ENCODE results near the gene DYNAP. TPM values are rescaled to one million over a fixed set of nuclear protein-coding genes. Genes with fewer than 3 reads are reported as not detected.

The DYNAP gene
- total RNA-seq, 1 donor from 2014 or later: not detected

DNA sequence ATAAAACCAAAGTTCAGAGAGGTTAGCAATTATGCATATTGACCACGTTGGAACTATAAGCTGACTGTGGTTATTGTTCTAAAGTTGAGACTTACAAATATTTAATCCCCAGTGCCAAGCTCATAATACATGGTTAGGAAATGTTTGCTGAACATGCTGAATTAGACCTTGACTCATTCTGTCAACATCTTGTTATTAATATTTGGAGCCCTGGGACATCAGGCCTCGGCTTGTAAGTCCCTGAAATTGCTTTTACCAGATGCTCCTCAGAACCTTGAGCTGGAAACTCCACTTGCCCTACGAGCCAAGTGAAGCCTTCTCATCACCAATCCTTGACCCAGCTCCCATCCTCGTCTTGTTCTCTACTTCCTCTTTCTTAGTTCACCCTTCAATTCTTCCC, 21.2 kb downstream of the DYNAP start:
- Histone ChIP-seq H3K36me3 (ENCODE audit: control insufficient read depth, insufficient read depth, low read length) (no peaks in the 10 kb centered on the region), H3K27me3 (ENCODE audit: control insufficient read depth, insufficient read depth, low read length) (no peaks in the 10 kb centered on the region), H3K4me3 (ENCODE audit: low read depth, low read length) (no peak overlapping the region)
- TF ChIP-seq, protein P1, sequence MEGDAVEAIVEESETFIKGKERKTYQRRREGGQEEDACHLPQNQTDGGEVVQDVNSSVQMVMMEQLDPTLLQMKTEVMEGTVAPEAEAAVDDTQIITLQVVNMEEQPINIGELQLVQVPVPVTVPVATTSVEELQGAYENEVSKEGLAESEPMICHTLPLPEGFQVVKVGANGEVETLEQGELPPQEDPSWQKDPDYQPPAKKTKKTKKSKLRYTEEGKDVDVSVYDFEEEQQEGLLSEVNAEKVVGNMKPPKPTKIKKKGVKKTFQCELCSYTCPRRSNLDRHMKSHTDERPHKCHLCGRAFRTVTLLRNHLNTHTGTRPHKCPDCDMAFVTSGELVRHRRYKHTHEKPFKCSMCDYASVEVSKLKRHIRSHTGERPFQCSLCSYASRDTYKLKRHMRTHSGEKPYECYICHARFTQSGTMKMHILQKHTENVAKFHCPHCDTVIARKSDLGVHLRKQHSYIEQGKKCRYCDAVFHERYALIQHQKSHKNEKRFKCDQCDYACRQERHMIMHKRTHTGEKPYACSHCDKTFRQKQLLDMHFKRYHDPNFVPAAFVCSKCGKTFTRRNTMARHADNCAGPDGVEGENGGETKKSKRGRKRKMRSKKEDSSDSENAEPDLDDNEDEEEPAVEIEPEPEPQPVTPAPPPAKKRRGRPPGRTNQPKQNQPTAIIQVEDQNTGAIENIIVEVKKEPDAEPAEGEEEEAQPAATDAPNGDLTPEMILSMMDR (IDR thresholded peaks at IDR 0.05; ENCODE audit: insufficient read depth, low read length, poor library complexity, severe bottlenecking): no peak
- DNase-seq (ENCODE audit: low read depth): no peak

DNA sequence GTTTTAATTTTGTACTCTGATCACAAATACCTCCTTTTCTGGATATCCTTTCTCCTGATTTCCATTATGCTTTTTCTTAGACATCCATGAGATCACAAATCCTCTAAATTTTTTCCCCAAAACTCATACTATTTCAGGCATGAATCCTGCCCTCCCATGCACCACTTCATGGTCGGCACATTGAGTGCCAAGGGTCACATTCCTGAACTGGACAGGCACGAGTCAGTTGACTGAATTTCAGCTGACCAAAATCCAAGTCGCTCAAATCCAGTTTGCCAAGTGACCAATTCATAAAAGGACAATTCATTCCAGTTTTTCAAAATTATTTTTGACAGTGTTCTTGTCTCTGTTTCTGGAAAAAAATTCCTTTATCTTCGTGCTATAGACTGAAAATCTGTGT, 22.1 kb downstream of the DYNAP start:
- DNase-seq (ENCODE audit: low read depth): no peak
- Histone ChIP-seq H3K36me3 (ENCODE audit: control insufficient read depth, insufficient read depth, low read length) (no peaks in the 10 kb centered on the region), H3K27me3 (ENCODE audit: control insufficient read depth, insufficient read depth, low read length) (no peaks in the 10 kb centered on the region), H3K4me3 (ENCODE audit: low read depth, low read length) (no peak overlapping the region)
- TF ChIP-seq, protein P1 (IDR thresholded peaks at IDR 0.05; ENCODE audit: insufficient read depth, low read length, poor library complexity, severe bottlenecking): no peak

DNA sequence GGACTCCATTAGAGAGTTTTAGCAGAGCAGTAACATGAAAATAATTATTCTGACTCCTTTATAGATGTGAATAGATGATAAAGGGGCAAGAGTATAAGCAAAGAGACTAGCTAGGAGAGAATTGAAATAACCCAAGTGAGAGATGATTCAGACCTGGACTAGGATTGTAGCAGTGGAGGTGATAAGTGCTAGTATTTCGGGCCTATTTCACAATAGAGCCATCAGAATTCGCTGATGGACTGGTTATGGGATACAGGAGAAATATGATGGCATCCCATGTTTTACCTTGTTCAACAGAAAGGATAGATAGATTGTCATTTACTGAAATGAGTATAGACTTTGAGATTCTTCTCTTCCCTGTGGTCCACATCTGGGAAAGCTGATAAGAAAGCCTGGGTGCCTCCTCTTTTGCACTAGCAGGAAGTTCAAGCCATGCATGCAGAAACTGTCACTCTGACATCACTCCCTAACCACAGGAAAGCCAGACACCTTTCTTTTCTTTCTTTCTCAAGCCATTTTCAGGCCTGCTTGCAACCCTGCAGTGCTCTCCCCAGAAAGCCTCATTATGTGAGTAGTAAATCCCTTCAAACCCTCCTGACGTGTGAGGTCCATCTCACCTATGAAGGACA, 25.3 kb downstream of the DYNAP start:
- TF ChIP-seq, protein P1 (IDR thresholded peaks at IDR 0.05; ENCODE audit: insufficient read depth, low read length, poor library complexity, severe bottlenecking): no peak
- H3K4me3 ChIP-seq (ENCODE audit: low read depth, low read length): no peak overlapping the region
- no peaks in the 10 kb centered on the region for H3K27me3 ChIP-seq (ENCODE audit: control insufficient read depth, insufficient read depth, low read length)
- no peaks in the 10 kb centered on the region for H3K36me3 ChIP-seq (ENCODE audit: control insufficient read depth, insufficient read depth, low read length)
- DNase-seq (ENCODE audit: low read depth): no peak

DNA sequence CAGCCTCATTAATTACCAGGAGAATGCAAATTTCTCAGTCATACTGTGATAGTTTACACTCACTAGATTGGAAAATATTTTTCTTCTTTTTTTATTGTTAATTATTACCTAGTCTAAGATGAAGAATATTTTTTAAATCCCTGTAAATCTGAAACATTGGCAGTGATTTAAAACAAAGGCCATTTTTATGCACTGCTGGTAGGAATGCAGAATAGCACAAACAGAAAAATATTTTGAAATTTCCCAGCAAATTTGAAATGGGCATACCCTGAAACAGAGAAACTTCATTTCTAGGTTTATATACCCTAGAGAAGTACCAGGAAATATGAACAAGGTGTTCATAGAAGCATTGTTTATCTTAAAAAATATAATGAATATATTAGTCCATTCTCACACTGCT, 31.0 kb downstream of the DYNAP start:
- no peak for DNase-seq (ENCODE audit: low read depth)
- no peaks in the 10 kb centered on the region for H3K27me3 ChIP-seq (ENCODE audit: control insufficient read depth, insufficient read depth, low read length)
- no peak overlapping the region for H3K4me3 ChIP-seq (ENCODE audit: low read depth, low read length)
- TF ChIP-seq, protein P1 (IDR thresholded peaks at IDR 0.05; ENCODE audit: insufficient read depth, low read length, poor library complexity, severe bottlenecking): no peak
- no peaks in the 10 kb centered on the region for H3K36me3 ChIP-seq (ENCODE audit: control insufficient read depth, insufficient read depth, low read length)

DNA sequence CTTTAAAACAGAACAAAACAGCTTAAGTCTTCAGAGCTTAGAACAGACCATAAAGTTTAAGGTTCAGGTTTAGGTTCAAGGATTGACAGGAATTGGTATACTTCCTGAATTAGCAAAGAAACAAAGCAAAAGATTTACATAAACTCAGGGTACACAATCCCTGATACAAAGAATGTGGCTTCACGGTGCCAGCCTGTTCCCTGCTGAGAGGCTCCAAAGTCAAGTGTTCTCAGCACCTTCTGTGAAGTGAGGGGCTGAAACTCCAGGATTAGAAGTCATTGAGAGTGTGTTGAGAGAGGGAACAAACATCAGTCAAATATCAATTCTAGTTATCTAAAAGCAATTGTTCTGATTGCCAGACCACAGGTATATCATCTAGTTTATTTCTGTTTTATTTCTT, 35.7 kb downstream of the DYNAP start:
- Histone ChIP-seq H3K4me3 (ENCODE audit: low read depth, low read length) (no peak overlapping the region), H3K36me3 (ENCODE audit: control insufficient read depth, insufficient read depth, low read length) (no peaks in the 10 kb centered on the region), H3K27me3 (ENCODE audit: control insufficient read depth, insufficient read depth, low read length) (no peaks in the 10 kb centered on the region)
- TF ChIP-seq, protein P1 (IDR thresholded peaks at IDR 0.05; ENCODE audit: insufficient read depth, low read length, poor library complexity, severe bottlenecking): no peak
- DNase-seq (ENCODE audit: low read depth): no peak

DNA sequence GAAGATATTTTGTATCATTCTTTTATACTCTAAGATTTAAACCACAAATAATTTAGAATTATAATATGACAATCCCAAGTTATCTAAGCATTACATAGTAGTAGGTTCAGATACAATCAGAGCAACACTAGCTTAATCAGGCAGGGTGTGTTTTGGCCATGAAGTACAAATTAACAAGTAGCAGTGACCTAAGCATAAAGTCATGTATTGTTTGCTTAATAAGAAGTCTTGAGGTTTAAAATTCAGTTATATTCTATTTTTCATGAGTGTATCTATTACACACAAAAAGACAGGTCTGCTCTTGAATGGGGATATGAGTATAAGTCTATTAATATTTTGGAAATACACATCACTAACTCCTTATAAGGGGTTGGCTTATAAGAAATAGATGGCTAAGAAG, 39.9 kb downstream of the DYNAP start:
- DNase-seq (ENCODE audit: low read depth): no peak
- Histone ChIP-seq H3K36me3 (ENCODE audit: control insufficient read depth, insufficient read depth, low read length) (no peaks in the 10 kb centered on the region), H3K4me3 (ENCODE audit: low read depth, low read length) (no peak overlapping the region), H3K27me3 (ENCODE audit: control insufficient read depth, insufficient read depth, low read length) (no peaks in the 10 kb centered on the region)
- TF ChIP-seq, protein P1 (IDR thresholded peaks at IDR 0.05; ENCODE audit: insufficient read depth, low read length, poor library complexity, severe bottlenecking): no peak

All from kidney epithelial cell (primary cell).